Measurements from ENCODE around the gene C3AR1. TPM values are rescaled to one million over a fixed set of nuclear protein-coding genes. Genes with fewer than 3 reads are reported as not detected.

Gene C3AR1
- total and polyA plus RNA-seq, 2 of the 13 experiments (the other 11 are each of a cell fraction or from before 2014, with no cell fraction given), result not detected

DNA sequence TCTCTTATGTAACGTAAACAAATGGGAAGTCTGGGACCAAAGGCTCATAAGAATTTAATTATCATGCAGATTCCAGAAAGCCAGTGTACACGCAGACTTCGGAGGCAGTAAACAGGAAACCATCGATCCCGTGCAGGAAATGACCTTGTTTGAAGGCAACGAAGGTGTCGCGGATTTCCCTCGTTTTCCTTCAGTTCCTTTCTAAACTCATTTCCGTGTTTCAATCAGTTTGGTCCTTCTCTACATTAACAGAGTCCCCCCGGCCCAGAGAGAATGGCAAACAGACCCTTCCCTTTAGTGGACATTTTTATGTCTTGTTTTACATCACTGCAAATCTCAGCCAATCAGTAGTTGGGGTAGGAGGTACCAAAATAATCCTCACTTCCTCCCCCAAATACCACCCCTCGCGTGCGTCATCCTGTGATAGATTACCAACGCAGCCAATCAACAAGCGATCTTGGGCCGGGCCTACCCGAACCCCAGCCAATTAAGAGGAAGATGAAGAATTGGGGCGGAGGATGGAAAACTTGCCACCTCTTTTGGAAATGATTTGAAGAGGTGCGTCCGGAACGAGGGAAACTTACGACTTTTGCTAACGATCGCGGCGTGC, 39.8 kb downstream of the C3AR1 start (continued):
- no peak for TF ChIP-seq CBX2 (IDR thresholded peaks at IDR 0.05; ENCODE audit: low read depth, low read length)
- TF ChIP-seq CBX2 (CRISPR knock-in tag; IDR thresholded peaks at IDR 0.05; ENCODE audit: low read depth), result no peak
- TF ChIP-seq, protein P1, sequence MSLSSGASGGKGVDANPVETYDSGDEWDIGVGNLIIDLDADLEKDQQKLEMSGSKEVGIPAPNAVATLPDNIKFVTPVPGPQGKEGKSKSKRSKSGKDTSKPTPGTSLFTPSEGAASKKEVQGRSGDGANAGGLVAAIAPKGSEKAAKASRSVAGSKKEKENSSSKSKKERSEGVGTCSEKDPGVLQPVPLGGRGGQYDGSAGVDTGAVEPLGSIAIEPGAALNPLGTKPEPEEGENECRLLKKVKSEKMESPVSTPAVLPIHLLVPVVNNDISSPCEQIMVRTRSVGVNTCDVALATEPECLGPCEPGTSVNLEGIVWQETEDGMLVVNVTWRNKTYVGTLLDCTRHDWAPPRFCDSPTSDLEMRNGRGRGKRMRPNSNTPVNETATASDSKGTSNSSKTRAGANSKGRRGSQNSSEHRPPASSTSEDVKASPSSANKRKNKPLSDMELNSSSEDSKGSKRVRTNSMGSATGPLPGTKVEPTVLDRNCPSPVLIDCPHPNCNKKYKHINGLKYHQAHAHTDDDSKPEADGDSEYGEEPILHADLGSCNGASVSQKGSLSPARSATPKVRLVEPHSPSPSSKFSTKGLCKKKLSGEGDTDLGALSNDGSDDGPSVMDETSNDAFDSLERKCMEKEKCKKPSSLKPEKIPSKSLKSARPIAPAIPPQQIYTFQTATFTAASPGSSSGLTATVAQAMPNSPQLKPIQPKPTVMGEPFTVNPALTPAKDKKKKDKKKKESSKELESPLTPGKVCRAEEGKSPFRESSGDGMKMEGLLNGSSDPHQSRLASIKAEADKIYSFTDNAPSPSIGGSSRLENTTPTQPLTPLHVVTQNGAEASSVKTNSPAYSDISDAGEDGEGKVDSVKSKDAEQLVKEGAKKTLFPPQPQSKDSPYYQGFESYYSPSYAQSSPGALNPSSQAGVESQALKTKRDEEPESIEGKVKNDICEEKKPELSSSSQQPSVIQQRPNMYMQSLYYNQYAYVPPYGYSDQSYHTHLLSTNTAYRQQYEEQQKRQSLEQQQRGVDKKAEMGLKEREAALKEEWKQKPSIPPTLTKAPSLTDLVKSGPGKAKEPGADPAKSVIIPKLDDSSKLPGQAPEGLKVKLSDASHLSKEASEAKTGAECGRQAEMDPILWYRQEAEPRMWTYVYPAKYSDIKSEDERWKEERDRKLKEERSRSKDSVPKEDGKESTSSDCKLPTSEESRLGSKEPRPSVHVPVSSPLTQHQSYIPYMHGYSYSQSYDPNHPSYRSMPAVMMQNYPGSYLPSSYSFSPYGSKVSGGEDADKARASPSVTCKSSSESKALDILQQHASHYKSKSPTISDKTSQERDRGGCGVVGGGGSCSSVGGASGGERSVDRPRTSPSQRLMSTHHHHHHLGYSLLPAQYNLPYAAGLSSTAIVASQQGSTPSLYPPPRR (CRISPR knock-in tag; IDR thresholded peaks at IDR 0.05; ENCODE audit: borderline replicate concordance), result no peak
- TF ChIP-seq ZNF234 (CRISPR knock-in tag; conservative IDR thresholded peaks at IDR 0.05), result no peak
- TF ChIP-seq TSC22D2 (CRISPR knock-in tag; IDR thresholded peaks at IDR 0.05; ENCODE audit: borderline replicate concordance), result no peak; the same call in 1 of the 2 replicates
- TF ChIP-seq NCOA5 (CRISPR knock-in tag; IDR thresholded peaks at IDR 0.05), result no peak
- TF ChIP-seq ASH2L (IDR thresholded peaks at IDR 0.05; ENCODE audit: insufficient read length, low read depth, low read length), result peak; percentile 10
- TF ChIP-seq TAF15 (IDR thresholded peaks at IDR 0.05; ENCODE audit: low read depth, low read length, poor library complexity, severe bottlenecking), result no peak
- no peak for TF ChIP-seq ZNF816 (CRISPR knock-in tag; IDR thresholded peaks at IDR 0.05; ENCODE audit: borderline replicate concordance)
- peak; percentile 70; the same call in 1 of the 2 replicates for TF ChIP-seq POLR2G (IDR thresholded peaks at IDR 0.05; ENCODE audit: low read depth, low read length)
- no peak for TF ChIP-seq ZNF460 (CRISPR knock-in tag; IDR thresholded peaks at IDR 0.05; ENCODE audit: borderline replicate concordance)
- no peak for TF ChIP-seq U2AF1 (optimal IDR thresholded peaks at IDR 0.05; ENCODE audit: low read depth, low read length)
- TF ChIP-seq, protein P2, sequence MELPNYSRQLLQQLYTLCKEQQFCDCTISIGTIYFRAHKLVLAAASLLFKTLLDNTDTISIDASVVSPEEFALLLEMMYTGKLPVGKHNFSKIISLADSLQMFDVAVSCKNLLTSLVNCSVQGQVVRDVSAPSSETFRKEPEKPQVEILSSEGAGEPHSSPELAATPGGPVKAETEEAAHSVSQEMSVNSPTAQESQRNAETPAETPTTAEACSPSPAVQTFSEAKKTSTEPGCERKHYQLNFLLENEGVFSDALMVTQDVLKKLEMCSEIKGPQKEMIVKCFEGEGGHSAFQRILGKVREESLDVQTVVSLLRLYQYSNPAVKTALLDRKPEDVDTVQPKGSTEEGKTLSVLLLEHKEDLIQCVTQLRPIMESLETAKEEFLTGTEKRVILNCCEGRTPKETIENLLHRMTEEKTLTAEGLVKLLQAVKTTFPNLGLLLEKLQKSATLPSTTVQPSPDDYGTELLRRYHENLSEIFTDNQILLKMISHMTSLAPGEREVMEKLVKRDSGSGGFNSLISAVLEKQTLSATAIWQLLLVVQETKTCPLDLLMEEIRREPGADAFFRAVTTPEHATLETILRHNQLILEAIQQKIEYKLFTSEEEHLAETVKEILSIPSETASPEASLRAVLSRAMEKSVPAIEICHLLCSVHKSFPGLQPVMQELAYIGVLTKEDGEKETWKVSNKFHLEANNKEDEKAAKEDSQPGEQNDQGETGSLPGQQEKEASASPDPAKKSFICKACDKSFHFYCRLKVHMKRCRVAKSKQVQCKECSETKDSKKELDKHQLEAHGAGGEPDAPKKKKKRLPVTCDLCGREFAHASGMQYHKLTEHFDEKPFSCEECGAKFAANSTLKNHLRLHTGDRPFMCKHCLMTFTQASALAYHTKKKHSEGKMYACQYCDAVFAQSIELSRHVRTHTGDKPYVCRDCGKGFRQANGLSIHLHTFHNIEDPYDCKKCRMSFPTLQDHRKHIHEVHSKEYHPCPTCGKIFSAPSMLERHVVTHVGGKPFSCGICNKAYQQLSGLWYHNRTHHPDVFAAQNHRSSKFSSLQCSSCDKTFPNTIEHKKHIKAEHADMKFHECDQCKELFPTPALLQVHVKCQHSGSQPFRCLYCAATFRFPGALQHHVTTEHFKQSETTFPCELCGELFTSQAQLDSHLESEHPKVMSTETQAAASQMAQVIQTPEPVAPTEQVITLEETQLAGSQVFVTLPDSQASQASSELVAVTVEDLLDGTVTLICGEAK (IDR thresholded peaks at IDR 0.05), result no peak
- TF ChIP-seq, protein P2 (CRISPR knock-in tag; IDR thresholded peaks at IDR 0.05), result no peak
- TF ChIP-seq SNRNP70 (IDR thresholded peaks at IDR 0.05; ENCODE audit: low read depth, low read length), result no peak
- TF ChIP-seq ZNF772 (CRISPR knock-in tag; IDR thresholded peaks at IDR 0.05), result peak; percentile 4; the same call in 1 of the 2 replicates

Measured in HepG2 (cell line).